Fibroblast of skin of right biceps (primary cell): ENCODE results near the gene CITED4.
"Not testable (repeated sequence)": the region's sequence is repeated elsewhere in the genome, so short reads cannot be mapped to it uniquely, and the experiment has no call there.

Source experiments
- DNase-seq: peaks from one replicate; pipeline ENCODE4 v3.0.0-alpha.2; 2013

CITED4 gene

DNA sequence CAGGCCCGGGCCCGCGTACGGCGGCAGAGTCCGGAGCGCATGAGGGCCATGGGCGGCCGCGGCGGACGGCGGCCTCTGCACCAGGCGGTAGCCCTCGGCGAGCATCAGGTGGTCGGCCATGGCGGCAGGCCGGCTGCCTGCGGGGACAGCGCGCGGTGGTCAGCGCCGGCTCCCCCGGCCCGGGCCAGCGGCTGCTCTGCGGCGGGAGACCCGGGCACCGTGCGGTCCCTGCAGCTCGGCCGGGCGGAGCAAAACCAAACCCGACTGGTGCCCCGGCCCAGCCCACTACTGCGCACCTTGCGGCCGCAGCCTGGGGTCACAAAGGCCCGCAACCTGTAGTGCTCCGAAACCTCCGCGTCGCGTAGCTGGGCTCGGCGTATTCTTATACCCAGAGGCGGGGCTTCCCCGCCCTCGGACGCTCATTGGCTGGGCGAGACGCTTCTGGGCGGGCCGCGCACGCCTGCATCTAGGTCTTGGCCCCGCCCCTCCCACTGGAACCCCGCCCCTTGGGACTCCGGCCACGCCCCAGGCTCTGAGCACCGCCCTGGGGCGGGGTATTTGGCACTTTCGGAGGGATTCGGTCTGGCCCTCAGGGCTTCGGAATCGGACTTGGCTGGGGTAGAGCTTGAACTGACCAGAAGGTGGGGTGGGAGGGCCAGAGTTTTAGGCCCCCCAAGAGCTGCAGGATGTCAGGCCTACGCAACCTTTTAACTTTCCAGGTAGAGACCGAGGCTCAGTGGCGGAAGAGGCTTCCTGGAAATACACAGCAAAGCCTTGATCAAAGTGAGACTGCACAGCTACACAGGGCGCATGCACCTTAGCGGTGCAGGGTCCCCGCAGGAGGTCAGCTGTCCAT lies at the start of gene CITED4:
TSS of gene CITED4 (minus strand) at position 356 of the 856 bp plus-strand sequence. CDS start at position 120, 236 bp downstream.
- DNase-seq, result peak; percentile 90

GRCh38 chr1:40911105-40911504 lies 48.9 kb upstream of the CITED4 start:
- DNase-seq, result no peak

GRCh38 chr1:40909281-40909680 lies 47.1 kb upstream of the CITED4 start:
- no peak for DNase-seq

DNA sequence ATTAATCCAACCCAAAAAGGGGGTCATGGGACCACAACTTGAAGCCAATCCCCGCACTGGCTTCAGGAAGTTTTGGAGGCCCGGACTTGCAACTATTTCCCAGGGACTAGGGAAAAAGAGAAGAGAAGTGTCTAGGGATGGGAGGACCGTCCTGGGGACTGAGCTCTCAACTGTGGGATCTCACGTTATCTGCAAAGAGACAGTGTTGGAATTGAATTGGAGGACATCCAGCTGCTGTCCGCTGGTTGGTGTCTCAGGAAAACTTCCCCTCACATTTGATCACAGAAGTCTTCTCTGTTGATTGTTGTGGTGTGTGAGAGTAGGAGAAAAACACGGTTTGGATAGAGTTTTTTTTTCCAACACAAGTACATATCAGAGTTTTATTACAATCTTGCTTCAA lies 46.2 kb upstream of the CITED4 start:
- no peak for DNase-seq

DNA sequence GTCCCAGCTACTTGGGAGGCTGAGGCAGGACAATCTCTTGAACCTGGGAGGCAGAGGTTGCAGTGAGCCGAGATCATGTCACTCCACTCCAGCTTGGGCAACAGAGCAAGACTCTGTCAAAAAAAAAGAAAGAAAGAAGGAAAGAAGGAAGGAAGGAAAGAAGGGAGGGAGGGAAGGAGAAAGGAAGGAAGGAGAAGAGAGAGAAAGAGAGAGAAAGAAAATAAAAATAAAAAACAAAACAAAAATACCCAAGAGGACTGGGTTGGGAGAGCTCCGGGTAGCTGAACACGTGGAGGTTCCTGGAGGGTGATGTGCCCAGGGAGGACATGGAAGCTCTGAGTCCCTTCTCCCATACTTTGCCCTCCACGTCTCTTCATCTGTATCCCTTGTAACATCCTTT lies 45.7 kb upstream of the CITED4 start:
- no peak for DNase-seq

- no peak for DNase-seq
Measured at GRCh38 chr1:40906781-40907400, 44.7 kb upstream of the CITED4 start.

GRCh38 chr1:40905061-40905460 lies 42.9 kb upstream of the CITED4 start:
- no peak for DNase-seq

GRCh38 chr1:40903106-40903505 lies 40.9 kb upstream of the CITED4 start:
- DNase-seq, result no peak

DNA sequence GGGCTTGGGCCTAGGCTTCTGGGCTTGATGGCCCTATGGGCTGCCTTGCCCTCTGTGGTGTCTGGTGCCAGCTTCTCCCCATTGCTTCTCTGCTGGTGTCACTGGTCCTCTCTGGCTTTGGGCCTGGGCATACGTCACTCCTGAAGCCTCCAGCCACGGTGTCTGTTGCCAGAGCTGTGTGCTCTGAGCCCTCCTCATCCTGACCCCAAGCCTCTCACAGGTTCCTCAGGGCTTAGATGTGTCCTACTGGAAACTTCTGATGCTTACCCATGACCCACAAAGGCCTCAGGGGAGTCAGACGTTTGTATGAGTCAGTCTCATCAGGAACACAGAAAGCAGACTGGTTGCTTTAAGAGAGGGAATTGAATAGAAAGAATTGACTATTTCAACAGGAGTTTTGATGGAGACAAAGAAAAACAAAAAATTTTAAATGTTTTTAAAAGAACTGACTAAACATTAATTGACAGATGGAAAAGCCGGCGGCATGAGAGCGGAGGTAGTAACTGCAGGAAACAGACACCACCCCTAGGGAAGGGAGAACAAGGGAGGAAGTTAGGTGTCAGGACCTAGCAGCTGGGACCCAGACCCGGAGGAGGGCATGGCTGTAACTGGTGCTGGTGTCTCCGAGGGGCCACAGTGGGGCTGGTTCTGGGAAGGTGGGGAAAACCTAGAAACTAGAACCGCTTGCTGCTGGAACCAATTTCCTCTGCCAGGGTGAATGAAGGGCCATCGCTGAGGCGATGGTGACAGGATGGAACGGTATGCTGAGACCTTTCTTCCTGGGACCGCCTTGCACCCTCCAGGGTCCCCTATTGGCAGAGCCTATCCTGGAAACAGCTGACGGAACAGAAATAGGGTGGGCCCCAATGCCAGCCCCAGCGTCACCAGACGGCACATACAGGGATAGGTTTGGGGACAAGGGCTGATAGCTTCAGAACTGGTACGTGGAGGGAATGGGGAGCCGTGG lies 40.0 kb upstream of the CITED4 start:
- peak; percentile 80 for DNase-seq

DNA sequence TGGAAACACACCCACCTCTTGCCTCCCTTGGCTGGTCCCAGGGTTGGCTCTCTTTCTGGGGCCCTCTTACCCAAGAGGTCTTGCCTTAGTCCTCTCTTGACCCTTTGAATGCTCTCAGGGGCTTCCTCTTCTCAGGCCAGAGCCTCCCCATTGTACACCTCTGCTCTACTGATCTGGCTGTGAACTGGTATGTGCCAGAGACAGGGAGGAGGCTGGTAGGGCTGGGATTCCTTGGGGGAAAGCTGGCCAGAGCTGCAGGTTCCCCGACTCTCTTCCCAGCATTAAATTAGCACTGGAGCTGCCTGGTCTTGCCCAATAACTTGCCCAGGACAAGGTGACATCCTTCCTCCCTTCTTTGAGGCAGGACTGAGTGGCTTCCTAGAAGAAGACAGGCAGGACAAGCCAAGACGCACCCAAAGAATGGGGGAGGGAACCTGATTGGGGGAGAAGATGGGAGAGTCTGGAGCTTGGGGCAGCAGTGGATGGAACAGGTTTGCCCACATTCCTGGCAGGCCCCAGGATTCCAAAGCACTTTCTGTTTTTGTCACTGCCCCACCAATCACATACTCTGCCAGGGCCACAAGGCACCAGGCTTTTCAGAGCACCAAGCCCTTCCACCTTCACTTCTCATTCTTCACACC lies 37.2 kb upstream of the CITED4 start:
- DNase-seq, result no peak

GRCh38 chr1:40898431-40898901 lies 36.3 kb upstream of the CITED4 start:
- no peak for DNase-seq

GRCh38 chr1:40897513-40897912 lies 35.4 kb upstream of the CITED4 start:
- peak; percentile 32 for DNase-seq

GRCh38 chr1:40896482-40896881 lies 34.3 kb upstream of the CITED4 start:
- no peak for DNase-seq

- DNase-seq, result no peak
Measured at GRCh38 chr1:40895601-40896000, 33.4 kb upstream of the CITED4 start.

- not testable (repeated sequence) for DNase-seq
Measured at GRCh38 chr1:40894858-40895257, 32.7 kb upstream of the CITED4 start.

- DNase-seq, result no peak
Measured at GRCh38 chr1:40894455-40894854, 32.3 kb upstream of the CITED4 start.

GRCh38 chr1:40893946-40894345 lies 31.8 kb upstream of the CITED4 start:
- DNase-seq, result no peak

DNA sequence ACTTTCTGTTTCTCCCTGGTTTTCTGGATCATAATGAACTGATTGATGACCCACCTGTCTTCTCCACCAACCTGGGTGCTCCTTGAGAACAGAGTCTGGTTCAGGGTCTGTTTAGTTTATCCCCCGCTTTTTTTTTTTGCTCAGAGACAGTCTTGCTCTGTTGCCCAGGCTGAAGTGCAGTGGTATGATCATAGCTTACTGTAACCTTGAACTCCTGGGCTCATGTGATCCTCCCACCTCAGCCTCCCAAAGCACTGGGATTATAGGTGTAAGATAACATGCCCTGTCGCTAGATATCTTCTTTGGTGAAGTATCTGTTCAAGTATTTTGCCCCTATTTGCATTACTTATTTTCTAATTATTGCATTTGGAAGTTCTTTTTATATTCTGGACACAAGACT lies 30.2 kb upstream of the CITED4 start:
- no peak for DNase-seq

- DNase-seq, result no peak
Measured at GRCh38 chr1:40890771-40891170, 28.6 kb upstream of the CITED4 start.

DNA sequence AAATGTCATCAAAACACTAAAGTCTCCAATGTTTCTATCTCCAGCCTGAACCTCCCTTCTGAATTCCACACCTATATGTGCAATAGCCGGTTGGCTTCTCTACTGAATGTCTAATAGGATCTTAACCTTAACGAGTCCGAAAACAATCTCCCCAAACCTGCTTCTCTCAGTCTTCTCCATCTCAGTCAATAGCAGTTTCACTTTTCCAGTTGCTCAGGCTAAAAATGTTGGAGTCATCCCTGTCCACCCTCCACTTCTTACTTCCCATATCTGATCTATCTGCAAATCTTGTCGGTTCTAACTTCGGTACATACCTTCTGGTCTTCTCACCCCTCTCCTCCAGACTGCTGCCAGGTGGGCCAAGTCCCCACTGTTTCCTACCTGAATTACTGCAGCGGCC lies 25.5 kb upstream of the CITED4 start:
- no peak for DNase-seq

- DNase-seq, result no peak
Measured at GRCh38 chr1:40887012-40887378, 24.8 kb upstream of the CITED4 start.

- DNase-seq, result no peak
Measured at GRCh38 chr1:40886318-40887011, 24.3 kb upstream of the CITED4 start.
